NCI-H69 (cell line): ENCODE results near the gene MIDN.

Source experiments
- DNase-seq: peaks from one replicate; lab custom pipeline; 2025; lab: John Stamatoyannopoulos, UW

MIDN gene

DNA sequence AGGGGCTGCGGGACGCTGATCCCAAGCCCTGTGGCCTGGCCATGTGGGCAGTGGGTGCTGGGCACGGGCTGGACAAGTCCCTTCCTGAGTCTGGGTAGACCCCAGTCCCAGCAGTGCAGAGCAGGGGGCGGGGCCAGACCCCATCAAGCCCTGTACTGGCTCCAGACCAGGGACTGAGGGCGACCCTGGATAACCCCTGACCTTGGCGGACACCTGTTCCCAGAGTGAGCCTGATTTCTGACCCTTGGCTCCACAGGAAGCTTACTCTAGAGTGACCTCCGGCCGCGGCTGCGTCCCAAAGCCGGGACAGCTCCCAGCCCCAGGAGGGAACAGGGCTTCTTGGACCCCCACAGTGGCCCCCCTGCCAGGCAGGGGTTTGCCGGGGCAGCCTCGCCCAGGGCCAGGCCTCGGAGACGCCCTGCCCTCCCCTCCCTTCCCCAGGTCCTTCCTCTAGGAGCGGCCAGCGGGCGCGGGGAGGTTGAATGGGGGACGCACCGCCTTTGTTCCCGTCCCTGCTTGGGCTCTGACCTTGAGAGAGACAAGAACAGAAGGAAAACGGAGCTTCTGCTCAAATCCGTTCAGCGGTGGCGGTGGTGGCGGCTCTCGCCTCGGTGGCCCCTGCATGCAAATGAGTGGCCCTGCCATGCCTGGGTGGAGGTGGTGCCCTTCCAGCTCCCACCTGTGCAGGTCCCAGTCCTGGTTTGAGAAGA is 35.0 kb downstream of the MIDN start:
- DNase-seq, result no peak

DNA sequence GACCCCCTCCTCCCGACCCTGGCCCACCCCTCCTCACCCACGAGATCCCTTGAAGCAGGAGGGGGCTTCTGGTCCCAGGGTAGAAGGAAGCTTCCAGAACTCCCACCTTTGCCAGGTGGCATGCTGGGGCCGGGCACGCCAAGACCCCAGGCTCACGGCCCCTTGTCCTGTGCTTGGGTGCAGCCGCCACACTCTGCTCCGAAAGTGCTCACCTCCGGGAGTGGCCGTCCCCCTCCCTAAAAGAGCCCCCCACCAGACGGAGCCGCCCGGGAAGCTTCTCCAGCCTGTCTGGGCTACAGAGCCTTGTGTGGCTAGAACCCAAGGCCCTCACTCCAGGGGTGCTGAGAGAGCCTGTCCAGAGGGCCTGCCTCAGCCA is 35.5 kb downstream of the MIDN start:
- DNase-seq, result no peak

DNA sequence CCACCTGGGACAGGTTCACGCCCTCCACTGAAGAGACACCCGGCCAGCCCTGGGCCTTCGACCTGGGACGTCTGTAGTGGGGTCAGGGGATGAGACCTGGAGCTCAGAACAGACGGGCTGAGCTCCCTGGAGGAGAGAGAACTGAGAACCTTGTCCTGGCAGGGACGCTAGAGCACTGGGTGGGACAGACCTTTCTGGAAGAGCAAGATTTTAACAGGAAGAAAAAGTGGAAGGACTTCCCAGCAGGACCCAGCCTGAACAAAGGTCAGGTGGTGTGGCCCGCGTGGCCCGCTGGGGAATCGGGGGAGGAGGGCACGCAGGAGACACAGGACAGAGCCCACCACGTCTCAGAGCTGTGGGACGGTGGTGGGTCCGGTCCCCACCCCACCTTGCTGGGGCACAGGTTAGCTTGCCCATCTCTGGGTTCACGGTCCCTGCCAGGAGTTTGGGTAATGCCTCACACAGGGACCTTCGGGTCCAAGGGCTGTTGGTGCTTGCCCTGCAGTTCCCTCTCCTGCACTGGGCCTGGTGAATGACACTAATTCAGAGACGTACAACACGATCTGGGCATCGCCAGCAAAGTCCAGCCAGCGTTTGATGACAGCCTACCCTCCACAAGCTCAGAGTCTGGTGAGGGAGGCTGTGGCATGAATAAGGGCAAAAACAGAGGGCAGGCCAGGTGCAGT is 36.1 kb downstream of the MIDN start:
- DNase-seq, result no peak

DNA sequence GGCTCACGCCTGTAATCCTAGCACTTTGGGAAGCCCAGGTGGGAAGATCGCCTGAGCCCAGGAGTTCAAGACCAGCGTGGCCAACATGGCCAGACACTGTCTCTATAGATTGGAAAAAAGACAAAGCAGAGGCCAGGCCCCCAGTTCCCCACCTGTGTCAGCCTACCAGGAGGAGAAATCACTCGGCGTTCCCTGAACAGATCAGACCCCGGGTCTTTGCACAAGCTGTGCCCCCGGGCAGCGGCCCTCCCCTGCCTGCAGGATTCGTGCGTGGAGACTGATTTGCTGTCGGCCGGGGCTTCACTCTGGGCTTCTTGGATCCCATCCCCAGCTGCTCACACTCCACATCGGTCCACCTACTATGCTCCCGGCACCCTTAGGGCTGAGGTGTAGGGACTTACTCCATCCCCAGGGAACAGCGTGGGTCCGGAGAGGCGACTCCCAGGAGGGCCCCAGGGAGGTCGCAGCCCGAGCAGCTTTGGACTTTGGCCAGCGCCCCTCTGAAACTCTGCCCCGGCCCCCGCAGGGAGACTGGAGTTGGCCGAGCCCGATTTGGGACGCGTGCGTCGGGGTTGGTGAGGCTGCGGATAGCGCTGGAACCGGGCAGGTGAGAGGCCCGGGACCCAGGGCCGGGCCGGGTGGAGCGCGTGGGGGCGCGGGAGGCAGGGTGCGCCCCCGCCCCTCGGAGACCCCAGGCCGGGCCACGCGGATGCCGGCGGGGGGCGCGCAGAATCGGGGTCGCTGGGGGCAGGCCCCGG is 36.8 kb downstream of the MIDN start:
- DNase-seq, result no peak

DNA sequence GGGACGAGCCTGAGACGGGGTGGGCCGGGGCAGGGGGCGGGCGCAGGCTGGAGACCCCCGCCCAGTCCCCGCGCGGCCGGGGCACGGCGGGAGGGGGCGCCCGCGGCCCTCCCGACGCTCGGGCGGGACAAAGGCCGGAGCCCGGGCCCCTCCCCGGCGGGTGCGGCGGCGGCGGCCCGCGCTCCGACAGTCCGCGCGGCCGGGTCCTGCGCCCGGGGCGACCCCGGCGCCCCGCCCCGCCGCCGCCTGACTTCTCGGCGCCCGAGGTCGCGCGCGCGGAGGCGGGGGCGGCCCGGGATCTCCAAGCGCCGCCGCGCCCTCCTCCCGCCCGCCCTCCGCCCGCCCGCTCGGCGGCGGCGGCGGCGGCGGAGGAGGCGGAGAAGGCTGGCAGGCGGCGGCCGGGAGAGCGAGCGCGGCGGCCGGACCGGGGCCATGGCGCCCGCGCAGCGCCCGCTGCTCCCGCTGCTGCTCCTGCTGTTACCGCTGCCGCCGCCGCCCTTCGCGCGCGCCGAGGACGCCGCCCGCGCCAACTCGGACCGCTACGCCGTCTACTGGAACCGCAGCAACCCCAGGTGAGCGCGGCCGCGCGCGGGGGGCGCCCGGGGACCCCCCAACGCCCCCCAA is 37.5 kb downstream of the MIDN start, which contains the start of gene EFNA2:
EFNA2 (plus strand) TSS at position 137 of the 624 bp plus-strand sequence; CDS start at position 433, 296 bp downstream.
- DNase-seq, result peak; percentile 48

DNA sequence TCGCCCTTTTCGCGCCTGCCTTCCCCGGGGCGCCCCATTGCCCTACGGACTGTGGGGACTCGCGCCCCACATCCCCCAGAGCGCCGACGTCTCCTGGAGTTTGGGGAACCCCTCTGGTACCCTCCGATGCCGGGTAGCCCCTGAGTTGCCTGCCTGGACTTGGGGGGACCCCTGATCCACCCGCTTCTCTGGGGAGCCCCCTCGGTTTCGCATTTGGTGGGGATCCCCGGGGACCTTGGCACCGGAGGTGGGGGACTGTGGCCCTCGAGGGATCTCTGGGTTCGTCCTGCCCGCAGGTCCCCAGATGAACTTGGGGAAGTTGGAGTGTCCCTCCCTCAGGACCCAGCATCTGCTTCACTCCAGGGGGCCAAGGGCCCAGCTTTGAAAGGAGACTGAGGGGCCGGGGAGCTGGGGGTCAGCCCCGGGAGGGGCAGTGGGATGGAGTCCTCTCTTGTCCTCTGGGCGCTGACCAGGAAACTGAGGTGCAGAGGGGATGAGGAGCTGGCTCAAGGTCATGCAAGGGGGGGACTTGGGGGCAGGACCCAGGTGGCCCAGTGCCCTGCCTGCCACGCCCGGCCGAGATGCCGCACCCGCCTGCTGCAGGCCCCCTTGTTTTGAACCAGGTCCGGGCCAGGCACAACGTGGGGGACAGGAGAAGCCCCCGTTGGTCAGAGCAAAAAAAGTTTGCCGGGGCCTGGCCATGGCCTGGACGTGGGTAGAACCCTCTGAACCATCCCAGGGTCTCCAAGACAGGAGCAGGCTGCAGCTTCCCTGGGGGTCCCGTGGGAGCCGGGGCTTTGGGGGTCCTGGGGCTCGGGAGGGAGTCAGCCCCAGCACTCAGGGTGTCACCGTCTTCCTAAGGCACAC is 38.3 kb downstream of the MIDN start:
- no peak for DNase-seq

DNA sequence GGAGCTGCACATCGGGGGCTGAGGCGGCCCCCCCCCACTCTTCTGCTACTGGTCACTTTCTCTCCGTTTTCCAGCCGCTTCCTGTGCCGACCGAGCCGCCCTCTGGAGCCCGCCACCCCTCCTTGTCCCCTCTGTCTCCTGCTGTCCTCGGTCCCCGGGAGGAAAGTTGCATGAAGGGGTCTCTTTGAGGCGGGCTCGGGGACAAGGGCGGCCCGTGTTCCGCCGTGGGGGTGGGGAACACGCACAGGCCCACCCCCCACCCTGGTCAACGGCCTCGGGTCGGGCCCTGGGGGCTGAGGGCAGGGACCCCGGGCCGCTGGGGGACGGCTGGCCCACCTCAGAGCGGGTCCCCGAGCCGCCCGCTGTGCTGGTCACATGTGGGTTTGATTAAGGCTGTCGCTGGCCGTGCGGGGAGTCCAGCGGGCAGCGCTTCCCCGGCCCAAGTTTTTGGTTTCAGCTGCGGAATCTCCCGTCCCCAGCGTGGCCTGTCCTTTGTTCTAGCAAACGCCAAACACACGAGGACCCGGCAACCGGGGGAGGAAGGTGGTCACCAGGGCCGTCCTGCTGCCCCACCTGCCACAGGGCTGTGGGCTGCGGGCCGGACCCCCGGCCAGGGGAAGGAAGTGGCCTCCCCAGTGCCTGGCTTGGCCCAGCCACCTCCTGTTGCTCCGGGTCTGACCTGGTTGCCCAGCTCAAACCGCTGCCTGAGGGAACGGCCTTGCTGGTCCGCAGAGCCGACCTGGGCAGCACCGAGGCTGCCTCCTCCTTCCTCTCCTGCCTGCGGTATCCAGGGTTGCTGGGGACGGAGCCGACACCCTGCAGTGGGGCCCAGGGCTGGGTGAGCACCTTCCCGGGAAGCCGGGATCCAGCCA is 39.2 kb downstream of the MIDN start:
- no peak for DNase-seq

DNA sequence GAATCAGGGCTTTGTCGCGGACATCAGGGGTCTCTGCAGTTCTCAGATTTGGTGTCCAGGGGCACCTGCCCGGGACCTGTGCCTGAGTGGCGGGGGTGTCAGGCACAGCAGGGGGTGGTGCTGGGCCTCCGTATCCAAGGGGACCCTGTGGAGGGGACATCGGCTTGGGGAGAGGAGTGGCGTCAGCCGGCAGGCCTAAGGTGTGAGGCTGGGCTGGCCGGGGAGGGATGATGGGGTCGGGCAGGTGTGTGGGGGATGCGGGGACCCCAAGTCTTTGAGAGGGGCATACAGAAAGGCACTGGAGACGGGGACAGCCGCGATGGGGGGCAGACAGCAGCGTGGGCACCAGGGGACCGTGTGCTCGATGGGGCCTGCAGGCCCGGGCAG is 39.8 kb downstream of the MIDN start:
- DNase-seq, result no peak

DNA sequence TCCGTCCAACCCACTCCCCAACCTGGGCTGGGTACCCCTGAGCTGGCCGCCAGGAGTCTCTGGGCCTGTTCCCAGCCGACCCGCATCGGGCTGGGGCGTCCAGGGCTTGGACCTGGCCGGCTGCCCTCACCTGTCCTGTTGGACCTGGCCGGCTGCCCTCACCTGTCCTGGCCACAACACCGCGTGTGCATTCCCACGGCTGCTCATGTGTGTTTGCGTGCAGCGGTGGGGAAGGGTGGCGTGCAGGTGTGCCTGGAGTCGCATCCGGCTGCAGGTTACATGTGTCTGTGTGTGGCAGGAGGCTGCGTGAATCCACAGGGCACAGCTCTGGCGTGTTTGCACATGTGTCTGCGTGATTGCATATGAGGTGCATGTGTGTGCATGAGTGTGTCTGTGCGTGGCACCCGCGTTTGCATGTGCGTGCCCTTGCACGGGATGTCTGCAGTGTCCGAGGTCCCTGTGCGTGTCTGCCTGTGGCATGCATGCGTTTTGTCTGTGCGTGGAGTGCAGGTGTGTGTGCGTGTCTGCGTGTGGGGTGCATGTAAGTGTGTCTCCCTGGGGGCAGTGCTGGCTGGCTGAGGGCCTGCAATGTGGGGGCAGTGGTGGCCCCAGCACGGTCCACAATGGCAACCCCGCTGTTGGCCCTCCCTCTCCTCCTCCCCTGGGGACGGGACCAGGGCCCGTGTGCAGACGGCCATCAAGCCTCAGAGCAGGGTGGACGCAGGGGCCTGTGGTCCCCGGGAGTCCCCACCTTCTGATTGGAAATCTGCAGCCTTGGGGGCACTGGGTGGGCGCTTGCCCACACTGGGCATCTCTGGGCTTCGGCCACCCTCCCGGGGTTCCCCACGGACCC is 40.7 kb downstream of the MIDN start:
- DNase-seq, result no peak

DNA sequence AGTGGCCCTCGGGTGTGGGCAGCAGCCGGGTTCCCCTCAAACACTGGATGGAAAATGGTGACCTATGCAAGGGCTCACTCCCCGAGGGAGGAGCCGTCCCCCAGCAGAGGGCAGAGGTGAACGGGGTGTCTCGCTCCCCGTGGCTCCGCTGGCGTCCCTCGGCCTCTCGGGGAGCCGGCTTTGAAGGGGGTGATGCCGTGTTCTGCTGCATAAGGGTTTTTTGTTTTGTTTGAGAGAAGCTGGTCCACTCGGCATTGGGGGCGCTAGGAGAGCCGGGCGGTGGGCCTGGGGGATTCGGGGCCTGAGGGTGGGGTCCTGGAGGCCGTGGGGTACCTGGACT is 41.3 kb downstream of the MIDN start:
- no peak for DNase-seq

DNA sequence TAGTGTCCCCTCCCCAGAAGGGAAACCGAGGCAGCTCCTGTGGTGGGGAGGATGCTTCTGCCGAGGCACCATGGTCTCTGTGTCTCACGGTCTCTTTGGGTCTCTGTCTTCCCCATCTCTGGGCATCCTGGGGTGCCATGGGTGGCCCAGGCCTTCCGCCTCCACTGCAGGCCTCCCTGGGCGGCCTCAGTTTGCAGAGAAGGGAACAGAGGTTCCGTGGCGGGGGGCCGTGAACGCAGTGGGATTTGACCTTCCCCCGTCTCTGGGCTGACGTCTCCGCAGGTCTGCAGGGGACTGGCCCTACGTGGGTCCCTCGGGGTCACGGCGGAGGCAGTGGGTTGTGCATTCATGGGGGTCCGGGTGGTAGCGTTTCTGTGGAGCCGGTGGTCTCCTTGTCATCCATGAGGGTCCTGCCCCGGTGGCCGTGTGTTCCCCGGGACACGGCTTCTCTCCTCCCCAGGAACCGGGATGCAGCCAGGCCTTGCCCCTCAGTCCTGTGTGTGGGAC is 41.9 kb downstream of the MIDN start:
- no peak for DNase-seq

DNA sequence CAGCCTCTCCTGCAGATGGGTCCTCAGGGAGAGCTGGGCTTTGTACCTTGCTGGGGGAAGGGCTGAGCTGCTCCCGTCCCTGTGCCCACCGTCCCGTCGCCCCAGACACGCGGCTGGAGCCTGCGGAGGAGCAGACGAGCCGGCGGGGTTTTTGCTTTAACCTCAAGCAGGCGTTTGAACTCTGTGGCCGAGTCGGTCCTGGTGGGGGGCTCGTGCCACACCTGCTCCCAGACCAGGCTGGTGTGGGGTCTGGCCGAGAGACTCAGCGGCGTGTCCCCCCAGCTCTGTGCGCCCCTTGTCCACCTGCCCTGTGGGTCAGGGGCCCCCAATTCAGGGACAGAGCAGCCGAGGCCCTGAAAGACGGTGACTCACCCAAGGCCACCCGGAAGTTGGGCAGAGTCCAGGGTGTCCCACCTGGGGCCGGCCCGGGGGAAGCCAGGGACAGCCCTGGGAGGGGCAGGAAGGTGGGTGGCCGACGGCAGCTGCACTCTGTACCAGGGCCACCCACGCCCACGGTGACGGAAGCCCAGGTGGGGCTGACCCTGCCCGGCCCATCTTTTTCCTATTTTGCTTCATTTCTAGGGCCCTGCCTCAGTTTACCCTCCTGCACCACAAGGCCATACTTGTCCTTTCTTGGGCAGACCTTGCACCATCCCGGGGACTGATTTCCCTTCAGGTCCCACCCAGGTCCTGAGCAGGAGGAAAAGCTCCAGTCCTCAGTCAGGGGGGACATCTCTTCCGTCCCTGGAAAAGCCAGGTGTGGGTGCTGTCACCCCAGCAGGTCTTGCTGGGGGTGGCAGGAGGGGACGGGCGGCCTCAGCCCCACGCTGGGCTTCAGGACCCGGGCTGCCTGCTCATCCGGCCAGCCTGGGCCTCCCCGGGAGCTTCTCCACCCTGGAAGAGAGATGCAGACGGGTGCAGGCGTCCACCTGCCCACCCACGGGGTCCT is 42.6 kb downstream of the MIDN start:
- no peak for DNase-seq

DNA sequence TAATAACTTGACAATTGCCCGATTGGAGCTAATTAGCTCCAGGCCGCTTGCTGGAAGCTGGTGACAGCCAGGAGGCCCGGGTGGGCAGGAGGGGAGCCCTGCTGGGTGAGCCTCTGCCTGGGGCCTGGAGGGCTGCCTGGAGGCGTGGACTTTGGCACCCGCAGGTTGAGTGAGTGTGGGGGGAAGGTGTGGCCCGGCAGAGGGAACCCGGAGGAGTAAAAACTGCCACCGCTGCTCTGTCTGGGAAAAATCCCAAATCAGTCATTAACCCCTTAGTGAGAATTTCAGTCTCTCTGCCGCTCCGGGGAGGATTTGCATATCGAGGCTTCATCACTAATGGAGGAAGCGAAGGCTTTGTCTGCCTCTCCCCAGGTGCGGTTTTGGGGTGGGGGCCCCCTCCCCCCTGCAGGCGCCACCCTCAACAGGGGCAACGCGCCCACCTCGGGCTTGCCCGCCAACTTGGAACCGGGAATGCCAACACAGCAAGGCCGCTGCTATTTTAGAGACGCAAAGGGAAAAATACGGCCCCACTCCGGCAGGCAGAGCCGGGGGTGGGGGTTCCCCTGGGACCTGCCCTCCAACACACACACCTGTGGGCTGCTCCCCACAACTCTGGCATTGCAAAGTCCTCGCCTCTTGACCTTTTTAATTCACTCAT is 43.5 kb downstream of the MIDN start:
- DNase-seq, result no peak

DNA sequence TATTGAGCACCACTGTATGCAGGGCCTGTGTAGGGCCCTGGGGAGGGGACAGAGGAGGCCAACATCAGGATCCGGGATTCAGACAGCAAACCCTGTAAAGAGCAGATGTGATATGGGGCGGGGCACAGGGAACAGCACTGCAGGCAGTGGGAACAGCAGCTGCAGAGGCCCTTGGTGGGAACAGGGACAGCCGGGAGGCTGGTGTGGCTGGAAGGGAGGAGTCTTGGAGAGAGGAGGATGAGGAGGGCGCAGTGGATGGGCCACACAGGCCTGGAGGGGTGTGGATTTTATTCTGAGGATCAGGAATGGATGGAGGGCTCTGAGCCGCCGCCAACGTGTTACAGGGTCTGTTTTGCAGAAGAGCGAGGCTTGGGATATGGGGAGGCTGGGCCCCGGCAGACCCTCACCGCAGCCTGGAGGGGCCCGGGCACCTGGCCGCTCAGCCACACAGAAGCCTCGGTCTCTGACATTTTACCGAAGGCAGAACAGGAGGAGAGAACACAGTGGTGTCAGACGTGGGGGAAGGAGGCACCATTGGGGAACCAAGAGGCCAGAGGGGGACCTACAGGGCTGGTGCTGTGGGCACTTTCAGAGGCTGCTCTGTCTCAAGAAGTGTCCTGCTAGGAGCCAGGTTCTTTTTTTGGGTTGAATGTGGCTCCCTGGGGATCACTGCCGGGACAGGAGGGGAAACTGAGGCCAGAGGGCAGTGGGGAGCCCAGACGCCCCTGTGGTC is 44.2 kb downstream of the MIDN start:
- DNase-seq, result no peak

DNA sequence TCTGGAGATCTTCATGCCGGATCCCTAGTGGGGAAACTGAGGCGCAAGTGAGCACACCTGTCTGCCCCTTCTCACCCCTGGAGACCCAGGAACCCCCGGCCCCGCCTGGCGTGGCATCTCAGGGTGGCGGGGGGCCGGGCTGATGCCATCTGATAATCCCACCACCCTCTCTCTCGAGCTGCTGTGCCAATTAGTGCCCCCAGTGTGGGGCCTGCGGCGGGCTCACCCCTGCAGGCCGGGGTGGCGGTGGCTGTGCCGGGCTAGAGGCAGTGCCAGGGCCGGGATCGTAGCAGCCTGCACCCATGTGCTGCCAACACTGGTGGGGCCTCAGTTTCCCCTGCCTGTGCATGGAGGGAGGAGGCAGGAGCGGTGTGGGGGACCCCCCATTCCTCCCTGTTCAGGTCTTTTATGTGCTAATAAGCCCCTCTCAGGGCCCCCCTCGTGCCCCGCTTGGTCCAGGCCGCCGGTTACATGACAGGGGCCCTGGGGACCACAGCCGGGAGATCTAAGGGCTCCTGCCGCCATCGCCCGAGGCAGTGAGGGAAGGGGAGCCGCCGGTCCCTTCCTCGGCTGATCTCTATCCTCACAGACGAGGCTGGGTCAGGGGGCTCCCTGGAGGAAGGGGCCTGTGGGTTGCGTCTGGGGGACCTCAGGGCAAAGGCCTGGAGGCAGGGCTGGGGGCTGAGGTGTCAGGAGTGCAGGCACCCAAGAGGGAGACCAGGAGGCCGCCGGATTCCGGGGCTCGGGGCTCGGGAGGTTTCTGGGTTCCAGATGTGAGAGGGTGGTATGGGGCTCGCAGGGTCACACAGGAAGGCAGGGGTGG is 45.6 kb downstream of the MIDN start:
- DNase-seq, result no peak

DNA sequence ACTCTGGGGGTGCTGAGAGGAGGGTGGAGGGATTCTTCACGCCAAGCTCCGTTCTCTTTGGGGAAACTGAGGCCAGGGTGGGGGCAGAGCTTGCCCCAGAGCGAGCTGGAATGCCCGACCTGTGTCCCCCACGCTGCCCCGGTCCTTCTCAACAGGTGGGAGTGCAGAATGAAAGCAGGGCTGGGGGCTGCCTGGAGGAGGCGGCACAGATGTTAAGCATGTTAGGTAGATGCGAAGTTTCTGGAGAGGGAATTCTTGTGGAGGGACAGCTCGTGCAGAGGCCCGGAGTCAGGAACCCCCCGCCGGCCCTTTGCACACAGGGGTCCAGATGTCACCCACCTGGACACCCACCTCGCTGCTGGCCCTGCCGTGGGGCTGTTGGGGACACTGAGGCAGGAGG is 46.3 kb downstream of the MIDN start:
- DNase-seq, result no peak
